ENCODE results near the gene ASPSCR1. TPM values are rescaled to one million over a fixed set of nuclear protein-coding genes. Genes with fewer than 3 reads are reported as not detected.

Gene ASPSCR1
- total RNA-seq, 1 donor from 2014 or later, result 50.0 TPM

DNA sequence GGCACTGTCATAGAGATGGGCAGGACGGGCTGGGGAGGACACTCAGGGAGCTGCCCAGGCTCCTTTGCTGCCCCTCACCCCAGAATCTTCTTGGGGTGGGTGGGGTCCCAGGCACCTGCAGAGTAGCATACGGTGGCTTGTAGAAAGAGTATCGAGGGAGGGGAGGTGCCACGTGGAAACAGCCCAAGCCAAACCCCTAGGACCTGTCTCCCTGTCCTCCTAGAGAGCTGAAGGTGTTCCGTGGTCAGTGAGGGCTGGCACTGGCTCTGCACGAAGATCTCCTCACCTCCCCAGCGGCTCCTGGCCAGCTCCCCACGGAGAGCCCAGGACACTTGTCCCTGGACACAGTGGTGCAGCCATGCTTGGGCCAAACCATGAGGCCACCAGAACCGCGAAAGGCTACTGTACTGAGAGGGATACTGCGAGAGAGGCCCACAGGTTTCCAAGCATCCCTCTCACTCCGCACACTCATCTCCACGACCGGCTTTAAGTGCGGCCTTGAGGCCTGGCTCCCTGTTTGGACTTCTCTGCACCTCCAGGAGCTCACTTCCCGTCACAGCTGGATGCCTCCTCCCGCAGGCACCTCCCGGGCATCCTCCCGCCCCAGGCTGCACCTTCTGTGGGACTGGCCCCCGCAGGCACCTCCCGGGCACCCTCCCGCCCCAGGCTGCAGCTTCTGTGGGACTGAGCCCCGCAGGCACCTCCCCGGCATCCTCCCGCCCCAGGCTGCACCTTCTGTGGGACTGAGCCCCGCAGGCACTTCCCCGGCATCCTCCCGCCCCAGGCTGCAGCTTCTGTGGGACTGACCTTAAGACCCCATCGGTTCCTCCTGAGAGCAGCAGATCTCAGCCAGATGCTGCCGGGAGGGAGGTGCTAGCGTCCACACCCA, 47.9 kb upstream of the ASPSCR1 start:
- intact Hi-C loops (cut with micrococcal nuclease), result no loop called here
- H3K36me3 Mint-ChIP-seq (ENCODE audit: low read depth), result peaks cover 13% of the 10 kb centered on the region
- H3K27me3 Mint-ChIP-seq, result peaks cover 8% of the 10 kb centered on the region
- ChIA-PET CTCF (no interaction called here), POLR2A (no interaction called here)
- peak overlapping the region; percentile 52 for H3K4me3 Mint-ChIP-seq
- TF ChIP-seq, protein P1, sequence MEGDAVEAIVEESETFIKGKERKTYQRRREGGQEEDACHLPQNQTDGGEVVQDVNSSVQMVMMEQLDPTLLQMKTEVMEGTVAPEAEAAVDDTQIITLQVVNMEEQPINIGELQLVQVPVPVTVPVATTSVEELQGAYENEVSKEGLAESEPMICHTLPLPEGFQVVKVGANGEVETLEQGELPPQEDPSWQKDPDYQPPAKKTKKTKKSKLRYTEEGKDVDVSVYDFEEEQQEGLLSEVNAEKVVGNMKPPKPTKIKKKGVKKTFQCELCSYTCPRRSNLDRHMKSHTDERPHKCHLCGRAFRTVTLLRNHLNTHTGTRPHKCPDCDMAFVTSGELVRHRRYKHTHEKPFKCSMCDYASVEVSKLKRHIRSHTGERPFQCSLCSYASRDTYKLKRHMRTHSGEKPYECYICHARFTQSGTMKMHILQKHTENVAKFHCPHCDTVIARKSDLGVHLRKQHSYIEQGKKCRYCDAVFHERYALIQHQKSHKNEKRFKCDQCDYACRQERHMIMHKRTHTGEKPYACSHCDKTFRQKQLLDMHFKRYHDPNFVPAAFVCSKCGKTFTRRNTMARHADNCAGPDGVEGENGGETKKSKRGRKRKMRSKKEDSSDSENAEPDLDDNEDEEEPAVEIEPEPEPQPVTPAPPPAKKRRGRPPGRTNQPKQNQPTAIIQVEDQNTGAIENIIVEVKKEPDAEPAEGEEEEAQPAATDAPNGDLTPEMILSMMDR (IDR thresholded peaks at IDR 0.05), result no peak
- no peak overlapping the region for H3K27ac Mint-ChIP-seq
- no peaks in the 10 kb centered on the region for H3K9me3 Mint-ChIP-seq
- DNase-seq (no peak), ATAC-seq (ENCODE audit: low read depth) (no peak)
- H3K4me1 Mint-ChIP-seq, result peaks cover 22% of the 10 kb centered on the region

DNA sequence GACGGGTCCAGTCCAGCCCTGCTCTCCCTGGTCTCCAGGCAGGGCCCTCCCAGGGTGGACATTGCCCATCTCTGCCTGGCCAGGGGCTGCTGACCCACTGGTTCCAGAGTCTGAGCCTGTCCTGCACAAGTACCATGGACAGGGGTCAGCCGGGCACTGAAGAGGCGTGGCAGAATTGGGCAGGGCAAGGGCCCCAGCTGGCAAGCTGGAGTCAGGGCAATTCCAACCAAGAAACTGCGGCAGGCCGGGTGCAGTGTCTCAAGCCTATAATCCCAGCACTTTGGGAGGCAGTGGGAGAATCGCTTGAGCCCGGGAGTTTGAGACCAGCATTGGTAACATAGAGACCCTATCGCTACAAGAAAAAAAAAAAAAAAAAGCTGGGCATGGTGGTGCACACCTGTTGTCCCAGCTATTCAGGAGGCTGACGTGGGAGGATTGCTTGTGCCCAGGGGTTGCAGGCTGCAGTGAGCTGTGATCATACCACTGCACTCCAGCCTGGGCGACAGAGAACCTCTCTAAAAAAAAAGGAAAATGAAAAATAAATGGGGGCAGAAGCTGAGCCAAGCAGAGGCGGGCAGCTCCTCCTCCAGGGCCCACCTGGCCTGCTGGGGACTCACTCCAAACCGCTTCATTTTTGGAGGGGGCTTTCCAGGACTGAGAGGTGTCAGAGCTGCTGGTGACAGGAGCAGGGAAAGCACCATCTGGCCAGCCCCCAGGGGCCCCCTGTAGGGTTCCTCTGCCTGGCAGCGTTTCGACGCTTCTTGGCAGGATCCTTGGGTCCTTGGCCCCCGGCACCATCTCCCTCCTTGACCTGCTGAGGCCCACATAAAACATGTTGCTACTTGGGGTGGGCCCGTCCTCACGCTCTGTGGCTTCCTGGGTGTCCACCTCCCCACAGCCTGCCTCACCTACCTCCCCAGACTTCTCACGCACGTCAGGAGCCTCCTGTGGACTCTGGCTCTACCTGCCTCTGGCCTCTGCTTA, 47.0 kb upstream of the ASPSCR1 start:
- intact Hi-C loops (cut with micrococcal nuclease), result no loop called here
- Mint-ChIP-seq H3K27me3 (peaks cover 8% of the 10 kb centered on the region), H3K27ac (no peak overlapping the region), H3K9me3 (no peaks in the 10 kb centered on the region), H3K4me1 (peaks cover 19% of the 10 kb centered on the region), H3K36me3 (ENCODE audit: low read depth) (peaks cover 13% of the 10 kb centered on the region), H3K4me3 (no peak overlapping the region)
- DNase-seq (no peak), ATAC-seq (ENCODE audit: low read depth) (no peak)
- POLR2A ChIA-PET, result no interaction called here
- CTCF ChIA-PET, result no interaction called here
- TF ChIP-seq, protein P1 (IDR thresholded peaks at IDR 0.05), result no peak

DNA sequence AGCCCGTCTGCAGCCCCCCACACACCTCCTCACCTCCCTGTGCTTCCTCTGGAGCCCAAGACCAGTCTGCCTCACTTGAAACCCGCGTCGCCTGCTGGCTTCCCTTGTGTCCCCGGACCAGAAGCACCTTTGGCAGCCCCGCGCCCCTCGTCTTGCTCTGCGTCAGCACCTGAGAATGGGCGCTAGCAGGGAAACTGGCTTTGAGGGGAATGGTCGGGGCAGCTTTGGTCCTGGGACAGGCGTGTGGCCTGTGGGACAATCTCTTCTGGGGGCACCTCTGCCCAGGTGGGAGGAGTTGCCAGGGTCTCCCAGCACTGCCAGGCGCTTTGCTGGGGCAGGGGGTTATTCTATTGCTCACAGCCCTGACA, 46.3 kb upstream of the ASPSCR1 start:
- TF ChIP-seq, protein P1 (IDR thresholded peaks at IDR 0.05), result no peak
- Mint-ChIP-seq H3K27ac (no peak overlapping the region), H3K27me3 (peaks cover 8% of the 10 kb centered on the region), H3K4me1 (peaks cover 15% of the 10 kb centered on the region), H3K36me3 (ENCODE audit: low read depth) (peaks cover 13% of the 10 kb centered on the region), H3K9me3 (no peaks in the 10 kb centered on the region), H3K4me3 (no peak overlapping the region)
- no peak for ATAC-seq (ENCODE audit: low read depth)
- no peak for DNase-seq
- ChIA-PET POLR2A (no interaction called here), CTCF (no interaction called here)
- intact Hi-C loops (cut with micrococcal nuclease), result no loop called here

DNA sequence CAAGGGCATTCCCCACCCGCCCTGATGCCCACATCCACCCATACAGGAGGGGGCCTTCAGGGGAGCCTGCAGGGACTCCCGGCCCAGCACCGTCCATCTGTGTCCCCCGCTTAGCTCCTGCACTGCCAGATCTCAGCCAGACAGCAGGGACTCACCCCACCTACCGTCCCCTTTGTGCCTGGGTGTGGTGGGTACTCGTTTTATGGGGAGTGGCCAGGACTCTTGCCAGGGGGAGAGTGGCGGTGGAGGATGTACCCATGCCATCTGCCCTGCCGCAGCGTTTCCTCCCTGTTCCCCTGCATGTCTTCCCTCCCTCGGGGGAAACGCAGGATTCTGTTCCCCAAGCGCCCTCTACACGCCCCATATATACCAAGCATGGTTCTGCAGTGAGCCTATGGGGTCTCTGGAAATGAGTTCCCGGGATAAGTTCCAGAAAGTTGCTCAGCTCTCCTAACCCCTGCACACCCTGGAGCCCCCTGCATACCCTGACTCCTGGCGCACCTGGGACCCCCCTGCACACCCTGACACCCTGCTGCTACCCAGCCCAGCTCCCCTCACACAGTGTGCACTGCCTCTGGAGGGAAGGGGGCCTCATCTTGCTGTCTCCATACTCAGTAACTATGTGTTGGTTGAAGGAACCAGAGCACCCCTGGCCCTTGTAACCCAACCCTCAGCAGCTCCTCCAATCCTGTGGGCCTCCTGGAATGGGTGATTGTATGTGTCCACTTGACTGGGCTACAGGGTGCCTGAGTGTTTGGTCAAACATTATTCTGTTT, 45.7 kb upstream of the ASPSCR1 start:
- no peak for ATAC-seq (ENCODE audit: low read depth)
- H3K27ac Mint-ChIP-seq, result no peak overlapping the region

More for the DNA sequence above, 45.7 kb upstream of the ASPSCR1 start:
- Mint-ChIP-seq H3K4me3 (no peak overlapping the region), H3K4me1 (peaks cover 14% of the 10 kb centered on the region), H3K27me3 (peaks cover 8% of the 10 kb centered on the region), H3K36me3 (ENCODE audit: low read depth) (peaks cover 9% of the 10 kb centered on the region), H3K9me3 (no peaks in the 10 kb centered on the region)
- ChIA-PET POLR2A (no interaction called here), CTCF (no interaction called here)
- DNase-seq, result no peak
- intact Hi-C loops (cut with micrococcal nuclease), result no loop called here
- TF ChIP-seq, protein P1 (IDR thresholded peaks at IDR 0.05), result no peak

All from activated B cell treated with CpG ODN at 0.5 μM for 24 hours (primary cell).